PC-9 (cell line): ENCODE measurements around the gene A4GALT. TPM values are rescaled to one million over a fixed set of nuclear protein-coding genes. Genes with fewer than 3 reads are reported as not detected.

Experiments used
- BruUV-seq: library from RNA; stranded (reverse); fragments of 400-500 nt; replicated peaks from 2 replicates; lab custom pipeline; 2021; lab: Mats Ljungman, UMichigan
- CTCF ChIA-PET: fragments of 300-600 bp; sonication (Branson Sonifier 250); formaldehyde crosslinking; loops from one replicate; lab custom pipeline; 2022; ENCODE audit warnings: antibody characterized with exemption; lab: Charles Lee
- POLR2A ChIA-PET: fragments of 300-600 bp; sonication (Branson Sonifier 250); formaldehyde crosslinking; loops from one replicate; lab custom pipeline; 2022; ENCODE audit warnings: antibody characterized with exemption; ENCODE audit not compliant: unreplicated experiment; lab: Charles Lee
- DNase-seq, 2 experiments: peaks; one replicate each; pipeline versions ENCODE4 v3.0.0 to v3.0.0-alpha.2; 2015 to 2022; ENCODE audit warnings: mixed read lengths in 1 of 2
- H2AFZ ChIP-seq: fragments of 200-600 bp; sonication (generic); 2 replicates; pipeline ENCODE4 v1.8.1; 2017; ENCODE audit warnings: antibody characterized with exemption
- H3F3A ChIP-seq: fragments of 200-600 bp; sonication (generic); 2 replicates; pipeline ENCODE4 v1.8.1; 2017; ENCODE audit warnings: antibody characterized with exemption, mild to moderate bottlenecking, low read depth; ENCODE audit not compliant: insufficient read depth
- H3K27ac ChIP-seq: fragments of 200-600 bp; sonication (generic); 2 replicates; pipeline ENCODE4 v1.6.1; 2016; ENCODE audit warnings: mixed run types
- H3K27me3 ChIP-seq: fragments of 200-600 bp; sonication (generic); 2 replicates; pipeline ENCODE4 v1.6.1; 2016; ENCODE audit warnings: low read depth, mixed run types; ENCODE audit not compliant: insufficient read depth
- H3K36me3 ChIP-seq: fragments of 200-600 bp; sonication (generic); 2 replicates; pipeline ENCODE4 v1.6.1; 2016; ENCODE audit warnings: low read depth, mixed run types
- H3K4me1 ChIP-seq: fragments of 200-600 bp; sonication (generic); replicated peaks from 2 replicates; pipeline ENCODE4 v1.6.1; 2016; ENCODE audit warnings: mixed run types; ENCODE audit not compliant: insufficient read depth
- H3K4me2 ChIP-seq: fragments of 200-600 bp; sonication (generic); 2 replicates; pipeline ENCODE4 v1.6.1; 2017; ENCODE audit warnings: mixed run types
- H3K4me3 ChIP-seq: fragments of 200-600 bp; sonication (generic); 2 replicates; pipeline ENCODE4 v1.6.1; 2016; ENCODE audit warnings: mixed run types
- H3K79me2 ChIP-seq: fragments of 200-600 bp; sonication (generic); 2 replicates; pipeline ENCODE4 v1.6.1; 2017; ENCODE audit warnings: low read depth, mixed run types
- H3K9me2 ChIP-seq: fragments of 200-600 bp; sonication (generic); 2 replicates; pipeline ENCODE4 v1.8.1; 2017; ENCODE audit warnings: mild to moderate bottlenecking; ENCODE audit not compliant: insufficient read depth
- H3K9me3 ChIP-seq: fragments of 200-600 bp; sonication (generic); 2 replicates; pipeline ENCODE4 v1.8.1; 2016; ENCODE audit warnings: low read depth; ENCODE audit not compliant: insufficient read depth
- H4K20me1 ChIP-seq: fragments of 200-600 bp; sonication (generic); 2 replicates; pipeline ENCODE4 v1.8.1; 2017; ENCODE audit not compliant: insufficient read depth
- CTCF ChIP-seq: fragments of 200-600 bp; sonication (generic); conservative IDR thresholded peaks from 2 replicates; pipeline ENCODE4 v1.6.1; 2017; ENCODE audit warnings: mixed run types, antibody characterized with exemption, mild to moderate bottlenecking, moderate library complexity
- EZH2 ChIP-seq: fragments of 200-600 bp; sonication (generic); IDR thresholded peaks from 2 replicates; pipeline ENCODE4 v1.8.0; 2017; ENCODE audit warnings: antibody characterized with exemption, low read depth
- intact Hi-C: fragments of 100-400 bp; cut with micrococcal nuclease; formaldehyde crosslinking; loops from one replicate; pipeline ENCODE4 v1.10.0; 2022; ENCODE audit not compliant: unreplicated experiment
- total RNA-seq: library from RNA; stranded (reverse); gene quantifications from 2 replicates; pipeline ENCODE4 v1.2.3, GENCODE V29; 2021

A4GALT gene
- total RNA-seq, 1 experiment from 2014 or later = 17.1 TPM

GRCh38 chr22:42644422-42645340, 76.0 kb downstream of the A4GALT start:
- POLR2A ChIA-PET = interaction anchor here (0.5 kb wide), 1 partner anchor 44 kb away, joined by 3 read pairs; no protein-coding TSS in a partner anchor
- no peak overlapping the region for H3K4me3 ChIP-seq

GRCh38 chr22:42643634-42644421, 76.8 kb downstream of the A4GALT start:
- Histone ChIP-seq H4K20me1 (peaks cover 45% of the 10 kb centered on the region), H3F3A (peaks cover 8% of the 10 kb centered on the region; the same call in 1 of the 2 replicates), H3K4me3 (no peak overlapping the region), H3K27ac (no peak overlapping the region), H3K4me1 (peaks cover 12% of the 10 kb centered on the region; the same call in 1 of the 2 replicates), H3K36me3 (no peaks in the 10 kb centered on the region), H3K79me2 (peaks cover 49% of the 10 kb centered on the region), H3K27me3 (no peaks in the 10 kb centered on the region), H2AFZ (no peak overlapping the region), H3K4me2 (no peak overlapping the region), H3K9me3 (no peaks in the 10 kb centered on the region), H3K9me2 (no peaks in the 10 kb centered on the region)
- DNase-seq = no peak
- no TSS peak for BruUV-seq
- CTCF ChIA-PET = no interaction called here
- POLR2A ChIA-PET = interaction anchor here (0.5 kb wide), 1 partner anchor 45 kb away, joined by 3 read pairs; no protein-coding TSS in a partner anchor
- no peak for TF ChIP-seq EZH2
- TF ChIP-seq CTCF = no peak
- intact Hi-C loops = no loop called here

More at GRCh38 chr22:42644422-42645340, 76.0 kb downstream of the A4GALT start:
- Histone ChIP-seq H2AFZ (no peak overlapping the region), H3F3A (peaks cover 8% of the 10 kb centered on the region; the same call in 1 of the 2 replicates), H3K4me2 (no peak overlapping the region), H3K27me3 (no peaks in the 10 kb centered on the region), H3K9me3 (no peaks in the 10 kb centered on the region), H3K79me2 (peaks cover 50% of the 10 kb centered on the region), H3K4me1 (peaks cover 13% of the 10 kb centered on the region; the same call in 1 of the 2 replicates), H3K9me2 (no peaks in the 10 kb centered on the region), H4K20me1 (peaks cover 45% of the 10 kb centered on the region), H3K27ac (no peak overlapping the region), H3K36me3 (no peaks in the 10 kb centered on the region)
- CTCF ChIA-PET = no interaction called here
- DNase-seq = no peak
- intact Hi-C loops = no loop called here
- TF ChIP-seq CTCF = no peak
- TF ChIP-seq EZH2 = no peak
- no TSS peak for BruUV-seq
